GM19023 (cell line): ENCODE measurements around the gene SEMA3C.

Source experiments
- ATAC-seq: cut with Tn5 transposase; IDR thresholded peaks from one replicate; pipeline ENCODE4 v1.9.1; 2021; ENCODE audit warnings: mild to moderate bottlenecking, moderate library complexity; ENCODE audit not compliant: unreplicated experiment

The SEMA3C gene

DNA sequence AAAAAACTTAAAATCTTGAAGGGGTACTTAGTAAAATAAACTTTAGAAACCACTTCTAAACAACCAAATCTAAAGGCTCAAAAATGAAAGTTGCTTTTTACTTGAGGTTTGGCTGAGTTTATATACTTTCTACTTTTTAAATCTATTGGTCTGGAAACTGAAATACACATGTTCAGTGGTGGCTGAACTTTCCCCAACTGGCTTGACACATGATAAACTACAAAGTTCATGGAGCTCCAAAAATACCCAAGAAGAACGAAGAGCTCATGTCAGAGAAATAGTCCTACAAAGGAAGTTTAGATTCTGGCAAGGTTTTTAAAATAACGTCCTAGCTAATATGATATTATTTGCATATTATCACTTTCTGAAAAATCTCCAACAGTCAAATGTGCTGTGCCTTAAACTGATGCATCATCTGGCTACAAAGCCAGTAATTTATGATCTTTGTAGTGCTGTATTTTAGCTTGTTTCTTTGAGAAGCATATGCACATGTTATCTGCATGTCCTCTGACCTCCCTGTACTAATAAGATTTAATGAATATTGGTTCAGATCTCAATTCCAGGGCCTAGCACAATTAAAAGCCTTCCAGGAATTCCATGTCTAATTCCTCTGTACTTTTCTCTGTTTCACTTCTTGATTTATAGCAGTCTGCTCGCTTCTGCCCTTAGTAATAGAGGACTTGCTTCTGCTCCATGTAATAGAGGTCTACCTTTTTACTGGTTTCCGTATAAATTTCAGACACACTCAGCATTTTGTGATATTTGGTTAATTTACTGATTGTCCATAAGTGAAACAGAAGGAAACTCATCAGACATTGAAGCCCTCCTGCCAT, 28.2 kb downstream of the SEMA3C start:
- ATAC-seq = no peak

- no peak for ATAC-seq
Observed at GRCh38 chr7:80889525-80889924, 29.3 kb downstream of the SEMA3C start.

- ATAC-seq = no peak
Observed at GRCh38 chr7:80885757-80886156, 33.1 kb downstream of the SEMA3C start.

DNA sequence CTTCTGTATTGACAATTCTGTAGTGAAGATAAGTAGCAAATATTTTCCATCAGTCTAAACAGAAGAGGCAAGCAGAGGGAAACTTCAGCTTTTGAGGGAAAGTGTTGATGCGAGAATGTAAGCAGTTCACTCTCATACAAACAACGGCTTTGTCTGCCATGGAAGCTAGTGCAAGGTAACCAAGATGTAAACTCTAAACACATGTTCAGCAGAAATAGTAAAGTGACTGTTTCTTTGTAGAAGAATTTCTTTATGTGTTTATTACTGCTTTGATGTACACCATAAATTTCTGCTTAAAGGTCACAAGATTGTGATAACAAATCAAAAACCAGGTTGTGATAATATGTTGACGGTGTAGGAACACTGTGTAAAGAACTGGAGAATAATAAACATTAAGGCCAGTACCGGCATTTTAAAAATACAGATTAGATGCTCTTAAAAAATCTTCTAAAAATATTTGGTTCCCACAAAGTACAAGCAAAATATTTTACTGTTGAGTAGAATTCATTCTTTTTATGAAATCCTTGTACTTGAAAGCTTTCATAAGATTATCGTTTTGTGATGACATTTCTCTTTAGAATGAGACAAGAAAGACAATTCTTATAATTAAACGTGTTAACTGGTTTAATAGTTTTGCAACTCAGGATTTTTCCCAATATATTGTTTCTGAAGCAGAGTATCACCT, 34.2 kb downstream of the SEMA3C start:
- no peak for ATAC-seq

DNA sequence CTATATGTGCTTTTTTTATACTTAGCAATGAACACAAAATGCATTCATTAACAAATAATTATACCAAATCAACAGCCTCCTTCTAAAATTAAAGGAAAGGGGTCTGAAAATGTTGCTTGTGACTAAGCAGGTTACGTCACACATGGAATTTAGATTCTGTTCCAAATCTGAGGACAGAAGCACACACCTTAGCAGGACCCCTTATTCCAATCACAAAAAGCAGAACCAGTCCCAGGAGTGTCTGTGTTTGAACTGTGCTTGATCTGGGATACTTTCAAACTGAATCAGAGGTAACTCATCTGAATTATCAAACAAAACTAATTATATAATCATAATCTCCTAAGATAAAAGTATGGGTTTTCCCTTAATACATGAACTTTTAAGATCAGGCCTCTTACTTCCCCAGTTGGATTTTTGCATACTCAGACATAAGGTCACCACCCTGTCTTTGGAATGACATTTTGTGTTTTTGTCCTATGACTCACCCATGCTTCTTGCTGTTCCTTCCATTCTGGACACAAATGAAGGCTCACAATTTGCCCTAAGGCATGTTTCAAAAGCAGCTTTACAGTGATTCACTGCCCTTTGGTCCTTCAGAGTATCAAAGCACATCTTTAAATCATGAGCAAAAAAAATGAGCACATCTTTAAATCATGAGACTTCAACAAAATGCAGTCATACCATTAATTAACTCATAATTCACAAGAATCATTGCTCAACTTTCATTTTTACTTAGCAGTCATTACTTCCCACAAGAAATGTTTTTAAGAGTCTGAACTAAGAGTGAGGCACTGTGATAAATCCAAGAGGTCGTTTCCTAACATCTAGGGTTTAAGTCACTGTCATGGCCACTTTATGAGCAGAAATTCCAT, 35.5 kb downstream of the SEMA3C start:
- ATAC-seq = no peak

- no peak for ATAC-seq
Observed at GRCh38 chr7:80882213-80882801, 36.5 kb downstream of the SEMA3C start.

GRCh38 chr7:80881351-80881900, 37.4 kb downstream of the SEMA3C start:
- no peak for ATAC-seq

- ATAC-seq = no peak
Observed at GRCh38 chr7:80879849-80880248, 39.0 kb downstream of the SEMA3C start.

DNA sequence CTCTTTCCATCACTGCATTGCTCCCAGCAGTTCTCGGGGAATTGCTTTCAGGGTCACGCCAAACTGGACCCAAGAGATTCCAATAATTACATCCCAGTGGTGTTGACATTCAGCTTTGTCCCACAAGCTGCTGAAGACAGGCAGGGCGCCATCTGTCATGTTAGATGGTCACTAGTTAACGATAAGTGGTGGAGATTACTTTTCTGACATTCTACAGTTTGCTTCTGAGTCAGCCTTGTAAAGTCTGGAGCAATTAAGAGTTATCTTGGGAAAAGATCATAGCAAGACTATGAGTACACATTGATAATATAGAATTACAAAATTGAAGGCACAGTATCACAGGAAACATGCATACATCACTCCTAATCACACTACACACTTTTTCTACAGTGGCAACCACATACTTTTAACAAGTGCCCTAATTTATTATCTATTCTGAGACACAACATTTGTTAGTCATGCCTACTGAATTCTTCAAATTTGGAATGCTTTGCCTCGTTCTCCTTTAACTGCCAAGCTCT, 41.9 kb downstream of the SEMA3C start:
- ATAC-seq = no peak

DNA sequence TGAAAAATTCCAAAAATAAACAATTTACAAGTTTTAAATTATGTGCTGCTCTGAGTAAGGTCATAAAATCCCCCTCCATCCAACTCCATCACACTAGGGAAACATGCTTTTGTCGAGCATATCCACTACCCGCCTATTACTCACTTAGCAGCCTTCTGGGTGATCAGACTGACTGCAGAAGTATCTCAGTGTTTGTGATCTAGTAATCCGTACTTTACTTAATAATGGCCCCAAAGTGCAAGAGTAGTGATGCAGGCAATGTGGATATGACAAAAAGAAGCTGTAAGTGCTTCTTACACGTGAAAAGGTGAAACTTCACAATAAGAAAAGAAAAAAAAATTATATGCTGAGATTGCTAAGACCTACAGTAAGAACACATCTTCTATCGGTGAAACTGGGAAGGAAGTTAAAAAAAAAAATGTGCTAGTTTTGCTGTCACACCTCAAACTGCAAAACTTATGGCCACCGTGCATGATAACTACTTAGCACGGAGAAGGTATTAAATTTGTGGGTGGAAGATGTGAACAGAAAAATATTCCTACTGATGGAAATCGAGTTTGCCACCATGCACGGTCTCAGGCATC, 43.2 kb downstream of the SEMA3C start:
- ATAC-seq = no peak

- no peak for ATAC-seq
Observed at GRCh38 chr7:80873140-80873539, 45.7 kb downstream of the SEMA3C start.

GRCh38 chr7:80871228-80871627, 47.6 kb downstream of the SEMA3C start:
- no peak for ATAC-seq

- ATAC-seq = no peak
Observed at GRCh38 chr7:80870813-80871212, 48.0 kb downstream of the SEMA3C start.

DNA sequence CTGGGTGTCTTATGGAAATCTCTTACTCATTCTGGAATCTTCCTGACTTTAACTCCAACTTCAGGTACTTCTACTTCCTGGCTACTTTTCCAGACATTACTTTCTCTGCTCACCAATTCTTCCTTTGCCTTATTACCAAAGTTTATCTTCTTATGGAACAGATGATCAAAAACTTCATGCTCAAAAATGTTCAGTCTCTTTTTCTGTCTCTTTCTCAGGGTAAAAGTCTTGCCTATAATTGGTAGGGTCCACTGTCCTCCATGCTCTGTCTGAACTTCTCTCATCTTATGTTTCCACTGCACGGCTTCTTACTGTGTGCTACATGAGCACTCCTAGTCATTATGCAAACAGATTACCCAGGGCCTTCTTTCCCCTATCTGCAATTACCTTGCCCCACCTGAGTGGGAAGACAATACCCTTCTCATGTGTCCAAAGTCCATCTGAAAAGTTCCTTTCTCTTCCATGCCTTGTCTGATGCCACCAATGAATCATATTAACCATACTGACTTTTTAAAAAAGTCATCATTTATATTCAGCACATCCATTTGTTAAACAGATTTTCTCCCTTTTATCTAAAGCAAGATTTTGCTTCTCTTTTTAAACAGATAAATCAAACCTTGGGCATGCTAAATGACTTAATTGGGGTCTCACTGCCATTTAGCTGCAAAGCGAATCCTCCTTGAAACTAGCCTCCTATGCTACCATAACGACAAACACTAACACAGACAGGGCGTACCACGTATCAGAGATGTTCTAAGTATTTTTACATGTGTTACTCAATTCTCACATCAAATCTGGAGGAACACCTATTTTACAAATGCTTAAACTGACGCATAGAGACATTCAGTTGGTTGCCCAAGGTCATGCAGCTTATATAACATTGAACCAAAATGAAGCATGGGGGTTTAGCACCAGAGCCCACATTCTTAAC, 48.8 kb downstream of the SEMA3C start:
- ATAC-seq = no peak

DNA sequence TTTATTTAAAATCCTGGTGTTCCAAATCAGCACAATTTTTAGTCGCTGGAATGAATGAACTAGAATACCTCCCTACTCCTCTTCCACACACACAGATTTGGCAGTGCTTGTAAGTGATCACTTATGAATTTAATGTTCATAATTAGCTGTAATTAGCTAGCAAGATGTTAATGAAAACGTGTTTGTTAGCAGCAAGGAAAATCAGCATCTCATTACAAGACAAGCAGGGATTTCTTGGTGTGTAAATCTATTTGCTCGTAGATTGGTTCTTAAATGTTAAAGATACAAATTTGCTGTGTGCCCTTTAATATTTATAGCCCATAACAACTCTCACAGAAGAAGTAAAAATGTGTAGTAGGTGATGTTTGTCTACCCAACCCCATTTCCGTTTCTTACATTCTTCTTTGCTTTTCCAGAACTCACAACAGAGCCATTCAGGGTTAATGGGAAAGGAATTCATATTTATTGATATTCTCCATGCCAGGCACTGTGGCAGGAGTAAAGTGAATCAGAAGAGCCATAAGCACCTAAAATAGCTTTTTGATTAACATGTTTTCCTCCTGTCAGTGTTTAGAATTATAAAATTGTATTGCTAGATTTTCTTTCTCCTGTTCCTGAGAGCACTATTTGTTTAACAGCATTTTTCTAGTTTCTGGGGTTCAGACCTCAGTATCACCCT, 49.6 kb downstream of the SEMA3C start:
- ATAC-seq = no peak

GRCh38 chr7:80868566-80868965, 50.3 kb downstream of the SEMA3C start:
- no peak for ATAC-seq

- ATAC-seq = no peak
Observed at GRCh38 chr7:80860554-80860953, 58.3 kb downstream of the SEMA3C start.

DNA sequence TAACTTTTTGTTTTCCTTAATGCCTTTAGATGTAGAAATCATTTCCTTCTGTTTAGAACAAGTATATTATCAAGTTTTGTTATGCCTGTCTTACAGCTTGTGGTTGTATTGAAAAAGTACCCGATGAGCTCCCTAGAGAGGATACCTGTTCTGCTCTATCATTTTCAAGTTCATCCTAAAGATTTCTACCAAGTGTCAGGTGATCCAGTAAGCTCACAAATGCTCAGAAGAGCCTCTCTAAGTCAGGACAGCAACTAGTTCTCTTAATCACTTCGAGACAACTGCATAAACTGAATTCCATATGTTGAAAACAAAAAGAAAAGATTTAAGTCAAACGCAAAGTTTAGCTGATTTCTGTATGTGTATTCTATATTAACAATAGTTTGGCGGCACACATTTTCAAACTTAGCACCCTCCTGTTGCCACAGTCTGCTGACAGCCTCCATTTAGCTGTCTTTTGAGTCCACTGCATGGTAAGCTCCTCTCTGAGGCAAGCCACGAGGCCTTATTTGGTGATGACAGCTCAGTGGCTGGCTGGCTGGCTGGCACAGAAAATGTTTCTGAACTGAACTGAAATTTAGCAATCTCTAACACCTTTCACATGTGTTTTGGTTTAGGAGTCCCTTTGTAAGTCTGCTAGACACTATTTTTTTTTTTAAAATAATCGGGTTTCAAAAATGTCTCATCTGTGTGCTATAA, 59.4 kb downstream of the SEMA3C start:
- ATAC-seq = no peak
